GM19025 (cell line): Measurements from ENCODE around the gene FCMR.

ENCODE experiments used
- ATAC-seq: cut with Tn5 transposase; IDR thresholded peaks from one replicate; pipeline ENCODE4 v1.9.1; 2021; ENCODE audit warnings: mild to moderate bottlenecking, low read depth, moderate library complexity; ENCODE audit not compliant: unreplicated experiment

Gene FCMR

DNA sequence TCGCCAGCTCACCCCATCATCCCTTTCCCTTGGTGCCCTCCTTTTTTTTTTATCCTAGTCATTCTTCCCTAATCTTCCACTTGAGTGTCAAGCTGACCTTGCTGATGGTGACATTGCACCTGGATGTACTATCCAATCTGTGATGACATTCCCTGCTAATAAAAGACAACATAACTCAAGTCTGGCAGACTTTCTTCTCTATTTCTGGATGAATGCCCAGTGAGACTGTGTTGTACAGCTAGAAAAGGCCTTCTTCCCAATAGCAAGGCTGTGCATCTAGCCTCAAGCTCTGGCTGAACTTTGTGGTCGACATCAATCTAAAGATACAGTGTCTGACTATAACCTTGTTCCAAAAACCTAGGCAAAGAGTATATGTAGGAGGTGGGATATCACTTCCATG, 18.1 kb downstream of the FCMR start:
- ATAC-seq: no peak

DNA sequence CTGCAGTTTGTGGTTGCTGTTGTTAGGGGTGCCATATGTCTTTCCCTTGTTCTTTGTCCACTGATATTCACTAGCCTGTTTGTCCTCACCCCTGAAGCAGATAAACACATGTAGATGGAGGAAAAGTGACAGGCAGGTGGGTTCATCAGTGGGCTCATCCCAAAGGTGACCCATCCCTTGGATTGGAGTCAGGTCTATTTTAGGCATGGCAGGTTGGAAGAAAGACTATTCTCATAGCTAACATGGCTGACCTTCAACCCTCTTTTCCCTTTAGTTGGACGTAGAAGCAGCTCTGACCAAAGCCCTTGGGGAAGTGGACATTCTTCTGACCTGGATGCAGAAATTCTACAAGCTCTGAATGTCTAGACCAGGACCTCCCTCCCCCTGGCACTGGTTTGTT, 19.0 kb downstream of the FCMR start:
- no peak for ATAC-seq

DNA sequence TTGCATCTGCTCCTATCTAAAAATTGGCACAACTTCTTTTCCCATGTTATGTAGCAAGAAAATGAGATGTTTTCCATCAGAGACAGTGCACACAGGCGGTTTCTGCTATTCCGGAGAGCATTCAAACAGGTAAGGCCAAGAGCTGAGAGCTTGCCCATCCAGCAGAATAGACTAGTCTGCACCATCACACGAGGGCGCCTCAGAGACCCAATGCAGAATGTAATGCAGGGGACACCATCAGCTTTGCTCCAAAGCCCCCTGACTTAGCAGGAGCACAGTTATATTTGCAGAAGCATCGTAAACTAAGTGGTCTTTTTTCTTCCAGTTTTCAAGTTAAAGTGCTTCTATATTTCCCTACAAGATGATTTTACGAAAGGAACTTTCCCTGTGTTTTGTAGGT, 19.8 kb downstream of the FCMR start:
- ATAC-seq: no peak

DNA sequence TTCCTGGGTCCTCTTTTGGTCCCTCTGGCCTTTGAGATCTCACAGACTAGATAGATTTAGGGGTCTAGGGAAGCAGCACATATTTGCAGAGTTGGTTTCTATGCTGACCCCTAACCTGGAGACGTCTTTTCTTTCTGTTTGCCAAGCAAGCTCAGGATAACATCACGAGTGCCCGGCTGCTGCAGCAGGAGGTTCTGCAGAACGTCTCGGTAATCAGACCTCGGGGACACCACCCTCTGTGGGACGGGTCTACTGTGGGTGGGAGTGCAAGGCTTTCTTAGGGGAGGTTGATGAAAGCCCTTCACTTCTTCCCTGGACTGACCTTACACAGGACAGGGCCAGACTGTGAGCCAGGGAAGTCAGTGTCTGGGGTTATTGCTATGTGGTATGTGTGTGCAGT, 21.6 kb downstream of the FCMR start:
- no peak for ATAC-seq

DNA sequence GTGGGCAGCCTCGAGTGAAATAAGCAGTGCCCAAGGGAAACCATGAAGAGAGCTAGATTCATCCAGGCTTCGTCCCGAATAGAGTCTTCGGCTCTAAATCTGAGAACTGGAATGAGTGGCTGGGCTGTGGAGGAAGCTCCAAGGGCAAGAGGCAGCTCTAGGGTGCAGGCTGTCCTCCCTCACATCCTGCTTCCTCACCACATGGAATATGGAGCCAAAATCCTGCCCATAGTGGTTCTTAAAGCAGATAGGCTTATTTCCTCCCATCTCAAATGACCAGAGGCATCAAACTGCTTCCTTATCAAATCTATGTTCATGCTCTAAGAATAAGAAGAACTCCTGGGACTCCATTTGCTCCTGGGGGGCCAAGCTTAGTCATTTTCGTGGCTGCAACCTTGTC, 22.0 kb downstream of the FCMR start:
- ATAC-seq: no peak

DNA sequence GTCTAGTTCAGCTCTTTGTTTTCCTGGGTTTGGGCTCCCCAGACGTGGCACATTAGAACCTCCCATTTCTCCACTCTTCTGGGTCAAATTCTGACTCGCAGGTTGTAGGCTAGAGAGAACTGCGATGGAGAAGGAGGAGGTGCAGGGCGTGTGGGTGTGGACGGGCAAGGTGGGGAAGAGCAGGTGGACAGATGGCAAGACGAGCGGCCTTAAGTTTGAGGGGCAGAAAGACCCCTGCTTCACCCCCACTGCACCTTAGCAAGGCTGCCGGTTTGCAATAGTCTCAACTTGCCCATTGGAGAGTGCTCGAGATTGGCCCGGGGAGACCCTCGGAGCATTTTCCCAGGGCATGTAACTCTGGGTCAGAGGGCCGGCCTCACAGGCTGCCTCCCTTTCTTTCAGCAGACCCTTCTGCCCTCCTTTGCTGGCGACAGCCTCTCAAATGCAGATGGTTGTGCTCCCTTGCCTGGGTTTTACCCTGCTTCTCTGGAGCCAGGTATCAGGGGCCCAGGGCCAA, 22.8 kb downstream of the FCMR start:
- no peak for ATAC-seq

DNA sequence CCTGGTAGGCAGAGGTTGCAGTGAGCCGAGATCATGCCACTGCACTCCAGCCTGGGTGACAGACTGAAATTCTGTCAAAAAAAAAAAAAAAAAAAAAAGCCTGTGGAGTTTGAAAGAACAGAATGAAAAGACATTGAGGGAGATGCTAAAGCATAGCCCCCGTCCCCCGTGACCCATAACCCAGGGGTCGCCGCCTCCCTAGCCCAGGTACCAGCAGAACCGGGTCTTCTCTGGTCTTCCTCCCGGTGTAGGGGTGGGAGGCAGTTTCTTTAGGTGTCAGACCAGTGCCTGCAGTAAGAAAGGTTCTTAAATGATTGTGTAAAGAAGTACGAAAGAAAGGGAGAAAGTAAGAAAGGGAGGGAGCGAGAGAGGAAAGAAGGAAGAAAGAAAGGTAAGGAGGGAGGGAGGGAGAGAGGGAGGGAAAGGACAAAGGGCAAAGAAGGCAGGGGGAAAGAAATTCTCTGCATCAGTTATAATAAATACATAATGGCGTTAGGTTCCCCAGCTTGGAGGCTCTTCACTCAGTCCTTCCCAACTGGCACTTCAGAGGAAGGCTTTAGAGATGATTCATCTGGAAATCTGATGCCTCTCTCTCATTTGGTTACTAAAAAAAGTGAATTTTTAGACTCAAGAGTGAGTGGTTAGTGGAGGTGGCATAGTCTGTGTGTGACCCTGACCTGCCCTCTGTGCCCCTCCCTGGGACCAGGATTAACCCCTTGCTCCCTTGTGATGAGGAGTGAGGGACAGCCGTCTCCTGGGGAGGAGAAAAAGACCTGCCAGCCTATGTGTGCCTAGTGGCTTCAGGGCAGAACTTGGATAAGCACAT, 23.4 kb downstream of the FCMR start:
- ATAC-seq: no peak

DNA sequence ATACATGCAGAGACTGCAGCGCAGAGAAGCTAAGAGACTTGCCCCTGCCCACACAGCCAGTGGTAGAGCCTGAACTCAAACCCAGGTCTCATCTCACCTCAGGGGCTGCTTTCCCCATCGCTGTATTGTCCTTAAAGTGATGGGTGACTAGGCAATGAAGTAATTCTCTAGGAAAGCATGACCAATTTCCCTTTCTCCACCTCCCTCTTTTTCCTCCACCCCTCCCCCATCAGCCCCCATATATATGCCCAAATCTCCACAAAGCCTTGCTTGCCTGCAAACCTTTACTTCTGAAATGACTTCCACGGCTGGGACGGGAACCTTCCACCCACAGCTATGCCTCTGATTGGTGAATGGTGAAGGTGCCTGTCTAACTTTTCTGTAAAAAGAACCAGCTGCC, 24.6 kb downstream of the FCMR start, which contains the start of gene IL24:
TSS of gene IL24 (plus strand) at position 269 of the 400 bp plus-strand sequence. CDS start 390 bp downstream, outside the sequence.
- ATAC-seq: no peak

DNA sequence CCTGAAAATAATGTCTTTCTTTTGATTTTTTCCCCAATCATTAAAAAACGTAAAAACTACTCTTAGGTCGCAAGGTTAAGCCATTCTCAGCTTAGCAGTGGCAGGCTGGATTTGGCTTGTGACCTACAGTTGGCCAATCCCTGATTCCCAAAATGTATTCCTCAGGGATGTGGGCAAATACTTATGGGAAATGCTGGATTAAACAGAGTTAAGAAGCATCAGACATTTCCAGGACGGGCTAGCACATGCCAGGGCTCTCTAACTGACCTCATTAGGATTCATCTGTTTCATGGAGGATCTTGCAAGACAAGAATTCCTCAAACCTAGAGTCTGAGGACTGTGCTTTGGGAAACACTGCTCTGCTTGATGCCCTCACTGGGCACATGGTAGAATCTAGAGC, 25.5 kb downstream of the FCMR start:
- ATAC-seq: no peak

DNA sequence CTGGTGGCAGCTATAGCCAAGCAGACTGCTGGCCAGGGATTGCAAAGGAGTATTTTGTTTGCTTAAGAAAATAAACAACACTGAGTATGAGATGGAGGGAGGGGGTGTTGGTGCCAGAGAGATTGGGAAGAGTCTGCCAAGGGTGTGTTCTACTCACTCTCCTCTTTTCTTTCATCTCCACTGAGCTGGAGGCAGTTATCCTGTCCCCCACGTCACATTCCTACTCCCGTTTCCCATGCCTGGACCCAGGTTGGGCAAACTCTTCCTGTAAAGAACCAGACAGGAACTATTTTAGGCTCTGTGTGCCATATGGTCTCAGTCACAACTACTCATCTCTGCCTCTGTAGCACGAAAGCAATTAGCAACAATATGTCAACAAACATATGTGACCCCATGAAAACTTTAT, 25.9 kb downstream of the FCMR start:
- no peak for ATAC-seq

DNA sequence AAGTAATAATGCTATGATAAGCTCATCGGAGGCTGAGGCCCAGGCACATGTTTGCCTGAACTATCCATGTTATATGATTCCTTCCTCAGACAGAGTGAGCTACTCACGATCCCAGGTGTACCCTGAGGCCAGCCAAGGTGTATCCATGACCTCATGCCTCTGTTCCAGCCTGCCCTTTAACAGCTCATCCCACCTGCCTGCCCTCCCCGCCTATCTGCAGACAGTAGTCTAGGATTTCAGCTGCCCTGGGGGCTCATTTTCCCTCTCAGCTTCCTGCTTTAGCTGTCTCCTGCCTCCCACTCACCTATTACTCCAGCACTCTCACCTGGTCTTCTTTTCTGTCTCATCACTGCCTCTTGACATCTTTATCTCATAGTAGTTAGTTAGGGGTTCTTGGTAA, 26.4 kb downstream of the FCMR start:
- no peak for ATAC-seq

DNA sequence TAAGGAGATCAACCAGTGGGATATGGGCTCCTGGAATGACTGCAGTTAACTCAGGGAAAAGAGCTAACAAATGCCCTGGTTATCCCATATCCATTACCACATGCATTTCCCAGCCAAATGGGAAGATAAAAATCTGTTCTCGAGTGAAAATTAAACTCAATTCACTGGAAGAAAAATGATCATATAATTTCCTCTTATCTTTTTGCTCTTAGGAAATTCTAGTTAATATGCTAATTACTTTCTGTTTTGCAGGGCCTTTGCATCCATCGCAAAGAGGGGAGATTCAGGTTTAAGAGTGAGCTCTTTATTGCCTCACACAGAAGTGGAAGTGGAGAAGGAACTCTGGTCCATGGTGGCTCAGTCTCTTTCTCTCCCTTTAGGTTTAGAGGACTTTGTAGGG, 28.4 kb downstream of the FCMR start:
- no peak for ATAC-seq

DNA sequence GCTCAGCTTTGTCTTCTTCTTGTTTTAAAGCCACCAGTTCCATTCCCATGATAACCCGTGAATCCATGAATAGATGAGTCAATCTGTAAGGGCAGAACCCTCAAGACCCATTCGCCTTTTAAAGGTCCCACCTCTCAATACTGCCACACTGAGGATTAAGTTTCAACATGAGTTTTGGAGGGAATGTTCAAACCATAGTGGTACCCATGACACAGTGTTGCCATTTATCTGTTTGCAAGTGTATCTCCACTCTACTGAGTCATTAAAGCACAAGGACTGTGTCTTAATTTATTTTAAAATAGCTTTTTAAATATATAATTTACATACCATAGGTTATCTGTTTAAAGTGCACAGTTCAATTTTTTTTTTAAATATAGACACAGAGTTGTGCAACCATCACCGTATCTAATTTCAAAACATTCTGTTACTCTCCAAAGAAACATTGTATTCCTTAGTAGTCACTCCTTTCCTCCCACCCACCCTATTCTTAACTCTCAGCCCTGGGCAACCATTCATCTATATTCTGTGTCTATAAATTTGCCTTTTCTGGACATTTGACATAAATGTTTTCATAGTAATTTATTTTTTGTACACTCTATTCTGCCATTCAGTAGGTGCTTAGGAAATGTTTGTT, 29.3 kb downstream of the FCMR start:
- ATAC-seq: no peak

DNA sequence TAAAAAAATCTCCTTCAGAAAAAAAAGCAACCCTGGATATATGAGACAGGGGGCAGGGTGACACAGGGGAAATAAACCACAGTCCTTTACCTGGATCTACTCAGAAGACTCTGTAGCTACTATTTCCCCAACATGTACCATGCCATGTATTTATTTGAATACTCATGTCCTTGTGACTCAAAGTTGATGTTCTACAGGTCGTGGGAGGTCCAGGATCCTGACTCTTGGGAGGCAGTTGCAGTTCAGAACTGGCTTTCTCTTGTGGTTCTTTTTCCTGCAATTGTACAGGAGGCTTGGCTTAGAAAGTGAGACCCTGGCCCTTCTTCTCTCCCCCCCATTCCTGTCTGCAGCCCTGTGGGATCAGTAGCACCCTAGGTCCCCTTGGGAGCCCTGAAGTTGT, 30.3 kb downstream of the FCMR start:
- ATAC-seq: no peak

DNA sequence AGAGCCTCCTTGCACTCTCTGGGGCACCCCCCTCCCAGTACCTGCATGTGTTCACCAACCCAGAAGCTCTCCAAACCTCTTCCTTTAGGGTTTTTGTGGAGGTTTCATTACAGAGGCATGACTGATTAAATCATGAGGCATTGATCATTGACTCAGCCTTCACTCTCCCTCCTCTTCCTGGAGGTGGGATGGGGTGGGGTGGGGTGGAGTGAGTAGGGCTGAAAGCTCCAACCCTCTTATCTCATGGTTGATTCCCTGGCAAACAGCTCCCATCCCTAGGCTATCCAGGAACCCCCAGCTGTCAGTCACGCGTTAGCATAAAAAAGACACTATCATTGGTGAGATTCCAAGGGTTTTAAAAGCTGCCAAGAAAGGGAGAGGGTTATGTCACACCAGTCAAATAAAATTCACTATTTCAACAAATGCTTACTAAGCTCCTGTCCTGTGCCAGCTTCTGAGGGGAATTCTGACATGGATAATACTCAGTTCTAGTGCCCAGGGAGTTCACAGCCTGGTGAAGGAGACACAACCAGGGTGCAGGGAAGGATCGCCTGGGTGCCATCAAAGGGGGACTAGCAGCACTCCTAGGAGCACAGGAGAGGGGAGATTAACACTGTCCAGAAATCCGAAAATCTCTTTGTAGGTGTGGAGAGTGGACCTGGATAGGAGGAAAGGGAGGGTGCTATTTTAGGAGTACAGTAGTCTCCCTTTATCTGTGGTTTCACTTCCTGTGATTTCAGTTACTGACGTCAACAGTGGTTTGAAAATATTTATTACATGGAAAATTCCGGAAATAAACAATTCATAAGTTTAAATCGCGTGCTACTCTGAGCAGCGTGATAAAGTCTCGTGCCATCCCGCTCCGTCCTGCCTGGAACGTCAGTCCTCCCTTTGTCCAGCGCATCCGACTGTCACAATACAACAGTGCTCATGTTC, 31.3 kb downstream of the FCMR start:
- no peak for ATAC-seq

DNA sequence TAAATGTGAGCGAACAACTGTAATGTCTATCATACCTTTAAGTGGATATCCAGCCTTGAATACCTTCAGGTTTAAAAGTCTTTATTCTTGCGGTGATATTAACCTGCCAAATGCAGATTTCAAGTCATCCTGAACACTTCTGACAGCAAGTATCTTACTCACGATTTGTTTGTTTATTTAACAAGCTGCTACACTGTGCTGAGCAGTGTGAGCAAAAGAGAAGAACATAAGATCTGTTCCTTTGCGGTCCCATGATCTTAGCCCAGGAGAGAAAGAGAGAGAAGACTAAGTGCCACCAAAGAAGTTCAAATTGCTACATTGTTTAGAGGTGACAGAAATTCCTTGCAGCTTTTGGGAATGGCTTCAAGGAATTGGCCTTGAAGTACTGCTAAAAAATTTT, 34.0 kb downstream of the FCMR start:
- ATAC-seq: no peak

DNA sequence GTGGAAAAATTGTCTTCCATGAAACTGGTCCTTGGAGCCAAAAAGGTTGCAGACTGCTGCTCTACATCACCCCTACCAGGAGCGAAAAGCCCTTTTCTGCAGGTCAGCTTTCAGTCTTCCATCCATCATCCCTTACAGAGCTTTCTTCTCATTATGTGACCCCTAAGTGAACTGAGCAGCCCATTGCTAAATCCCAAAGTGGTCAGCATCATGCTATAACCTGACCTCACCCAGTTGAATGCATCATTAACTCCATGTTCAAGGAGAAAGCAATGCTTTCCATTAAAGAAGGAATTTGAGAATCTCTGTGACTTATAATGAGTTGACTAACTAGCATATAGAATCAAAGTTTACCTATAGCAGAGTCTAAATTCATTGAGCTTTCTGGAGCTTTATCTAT, 34.9 kb downstream of the FCMR start:
- ATAC-seq: no peak

DNA sequence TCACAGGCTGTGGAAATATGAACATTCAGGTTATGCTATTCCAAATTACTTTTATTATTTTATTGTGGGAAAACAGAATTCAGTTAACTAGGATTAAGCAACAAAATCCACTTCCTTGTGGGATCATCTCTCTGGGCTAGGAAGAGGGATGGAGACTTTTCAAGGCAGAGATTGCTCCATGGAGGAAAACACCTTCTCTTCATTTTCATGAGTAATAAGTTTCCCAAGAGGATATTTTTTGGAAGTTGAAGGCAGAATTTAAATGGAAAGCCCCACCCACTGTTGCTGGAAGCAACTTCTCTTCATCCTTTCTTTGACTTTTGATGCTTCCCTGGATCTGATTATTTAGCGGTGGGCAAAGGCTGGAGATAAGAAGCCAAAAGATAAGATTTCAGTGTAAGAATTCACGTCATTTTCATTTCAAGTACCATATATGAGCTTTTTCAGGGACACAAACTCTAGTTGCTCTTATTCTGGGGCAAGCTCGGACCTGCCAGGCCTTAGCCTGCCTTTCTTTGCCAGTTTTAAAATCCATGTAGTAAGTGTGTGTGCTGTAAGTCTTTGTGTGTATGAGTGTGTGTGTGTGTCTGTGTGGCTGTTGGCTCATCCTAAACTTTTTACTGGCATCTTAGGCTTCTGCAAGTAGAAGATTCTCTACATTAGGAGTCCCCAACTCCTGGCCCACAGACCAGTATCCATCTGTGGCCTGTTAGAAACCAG, 36.2 kb downstream of the FCMR start:
- no peak for ATAC-seq

DNA sequence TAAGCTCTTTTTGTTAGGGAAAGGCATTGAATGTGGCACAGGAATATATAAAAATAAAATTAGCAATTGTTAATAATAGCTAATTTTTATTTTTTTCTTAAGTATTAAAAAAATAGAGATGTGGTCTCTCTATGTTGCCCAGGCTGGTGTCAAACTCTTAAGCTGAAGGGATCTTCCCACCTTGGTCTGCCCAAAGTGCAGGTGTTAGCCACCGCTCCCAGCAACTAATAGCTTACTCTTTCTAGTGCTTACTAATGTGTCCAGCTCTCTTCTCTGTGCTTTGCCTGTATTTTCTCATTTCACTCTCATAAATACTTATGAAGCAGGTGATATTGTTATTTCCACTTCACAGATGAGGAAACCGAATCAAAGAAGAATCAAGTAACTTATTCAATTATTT, 37.9 kb downstream of the FCMR start:
- no peak for ATAC-seq

DNA sequence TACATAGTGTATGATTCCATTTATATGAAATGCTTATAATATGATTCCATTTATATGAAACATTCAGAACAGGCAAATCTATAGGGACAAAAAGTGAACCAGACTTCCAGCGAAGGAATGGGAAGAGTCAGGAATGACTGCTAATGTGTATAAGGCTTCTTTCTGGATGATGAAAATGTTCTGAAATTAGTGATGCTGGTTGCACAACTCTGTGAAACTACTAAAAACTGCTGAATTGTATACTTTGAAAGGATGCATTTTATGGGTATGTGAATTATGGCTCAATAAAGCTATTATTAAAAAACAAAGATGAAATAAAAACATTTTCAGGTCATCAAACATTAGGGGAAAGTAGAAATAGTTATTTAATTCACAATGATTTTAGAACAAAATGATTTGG, 38.6 kb downstream of the FCMR start:
- no peak for ATAC-seq
